Stomach (tissue), 4 donors: ENCODE measurements around the gene ZMIZ1.

Source experiments
- EP300 ChIP-seq: sonication (generic); formaldehyde crosslinking; IDR thresholded peaks from one replicate; pipeline ENCODE4 v1.6.1; 2017; ENCODE audit warnings: antibody characterized with exemption
- POLR2A ChIP-seq, 4 donors: fragments of 450-650 bp; IDR thresholded peaks; one replicate each; pipeline ENCODE4 v1.6.1; 2016; ENCODE audit warnings: antibody characterized with exemption in 4 of 4, control low read depth in 2 of 4, mild to moderate bottlenecking in 1 of 4, moderate library complexity in 1 of 4
- TF ChIP-seq, protein P1 (sequence below), 7 experiments: fragments of 450-650 bp in 4 of 7; fragments of 200-600 bp in 3 of 7; sonication (generic) in 3 of 7; IDR thresholded peaks; one replicate each; pipeline ENCODE4 v1.5.1; 2016 to 2019; ENCODE audit warnings: antibody characterized with exemption in 7 of 7, control low read depth in 2 of 7, mild to moderate bottlenecking in 1 of 7

DNA sequence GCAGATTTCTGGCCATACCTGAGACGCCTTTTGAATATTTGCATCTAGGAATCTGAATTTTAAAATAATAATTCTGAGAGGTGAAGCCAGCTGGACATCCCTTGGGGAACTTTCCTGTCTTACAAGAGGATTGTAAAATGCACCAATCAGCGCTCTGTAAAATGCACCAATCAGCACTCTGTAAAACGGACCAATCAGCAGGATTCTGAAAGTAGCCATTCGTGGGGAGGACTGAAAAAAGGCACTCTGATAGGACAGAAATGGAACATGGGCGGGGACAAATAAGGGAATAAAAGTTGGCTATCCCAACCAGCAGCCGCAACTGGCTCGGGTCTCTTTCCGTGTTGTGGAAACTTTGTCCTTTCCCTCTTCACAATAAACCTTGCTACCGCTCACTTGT, 288.4 kb downstream of the ZMIZ1 start:
- TF ChIP-seq, protein P1, sequence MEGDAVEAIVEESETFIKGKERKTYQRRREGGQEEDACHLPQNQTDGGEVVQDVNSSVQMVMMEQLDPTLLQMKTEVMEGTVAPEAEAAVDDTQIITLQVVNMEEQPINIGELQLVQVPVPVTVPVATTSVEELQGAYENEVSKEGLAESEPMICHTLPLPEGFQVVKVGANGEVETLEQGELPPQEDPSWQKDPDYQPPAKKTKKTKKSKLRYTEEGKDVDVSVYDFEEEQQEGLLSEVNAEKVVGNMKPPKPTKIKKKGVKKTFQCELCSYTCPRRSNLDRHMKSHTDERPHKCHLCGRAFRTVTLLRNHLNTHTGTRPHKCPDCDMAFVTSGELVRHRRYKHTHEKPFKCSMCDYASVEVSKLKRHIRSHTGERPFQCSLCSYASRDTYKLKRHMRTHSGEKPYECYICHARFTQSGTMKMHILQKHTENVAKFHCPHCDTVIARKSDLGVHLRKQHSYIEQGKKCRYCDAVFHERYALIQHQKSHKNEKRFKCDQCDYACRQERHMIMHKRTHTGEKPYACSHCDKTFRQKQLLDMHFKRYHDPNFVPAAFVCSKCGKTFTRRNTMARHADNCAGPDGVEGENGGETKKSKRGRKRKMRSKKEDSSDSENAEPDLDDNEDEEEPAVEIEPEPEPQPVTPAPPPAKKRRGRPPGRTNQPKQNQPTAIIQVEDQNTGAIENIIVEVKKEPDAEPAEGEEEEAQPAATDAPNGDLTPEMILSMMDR (IDR thresholded peaks at IDR 0.05), result no peak
- no peak for TF ChIP-seq EP300
- no peak for TF ChIP-seq POLR2A (IDR thresholded peaks at IDR 0.05)
